ENCODE results near the gene STAT4. TPM values are rescaled to one million over a fixed set of nuclear protein-coding genes. Genes with fewer than 3 reads are reported as not detected.
A peak's percentile ranks its signal among the peaks of the same experiment; 100 is the strongest.

STAT4 gene
- total RNA-seq, 2 donors from 2014 or later, result 38.0 to 51.7 TPM

DNA sequence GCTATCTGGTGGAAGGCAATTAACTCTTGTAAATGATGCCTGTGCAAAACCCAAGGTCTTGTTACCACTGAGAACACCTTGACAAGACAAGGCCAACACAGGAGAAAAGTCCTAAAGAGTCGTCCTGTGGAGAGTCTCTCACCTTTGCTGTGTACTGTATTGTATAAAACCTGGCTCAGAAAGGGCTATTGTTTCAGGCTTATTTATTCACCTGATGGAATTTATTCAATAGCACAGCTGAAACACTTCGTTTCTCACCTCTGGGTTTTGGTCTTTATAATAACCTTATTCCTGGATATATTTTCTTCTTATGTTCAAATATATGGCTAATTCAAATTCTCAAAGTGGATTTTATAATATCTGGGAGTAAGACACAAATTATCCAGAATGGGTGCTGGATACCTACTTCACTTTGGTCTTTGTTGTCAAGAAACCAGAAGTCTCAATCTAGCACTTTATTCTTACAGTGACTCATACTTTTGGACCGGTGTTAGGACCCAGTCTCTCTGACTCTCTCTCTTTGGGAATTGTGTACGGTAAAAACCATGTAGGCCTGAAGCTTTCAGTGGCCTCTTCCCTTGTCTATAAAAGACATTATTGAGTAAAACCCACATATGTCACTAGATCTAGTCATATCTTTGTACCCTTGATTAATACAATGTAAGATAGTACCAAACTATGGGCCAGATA lies 16.1 kb upstream of the STAT4 start:
- Mint-ChIP-seq H3K9me3 (no peaks in the 10 kb centered on the region), H3K27me3 (no peaks in the 10 kb centered on the region), H3K36me3 (ENCODE audit: low read depth) (no peaks in the 10 kb centered on the region), H3K27ac (no peak overlapping the region), H3K4me3 (no peak overlapping the region), H3K4me1 (peaks cover 14% of the 10 kb centered on the region)
- no peak for ATAC-seq (replicated peaks)

GRCh38 chr2:191166111-191166755 lies 15.4 kb upstream of the STAT4 start:
- ATAC-seq (replicated peaks), result no peak
- Mint-ChIP-seq H3K4me3 (no peak overlapping the region), H3K9me3 (no peaks in the 10 kb centered on the region), H3K27ac (no peak overlapping the region), H3K27me3 (no peaks in the 10 kb centered on the region), H3K4me1 (peaks cover 13% of the 10 kb centered on the region), H3K36me3 (ENCODE audit: low read depth) (no peaks in the 10 kb centered on the region)

DNA sequence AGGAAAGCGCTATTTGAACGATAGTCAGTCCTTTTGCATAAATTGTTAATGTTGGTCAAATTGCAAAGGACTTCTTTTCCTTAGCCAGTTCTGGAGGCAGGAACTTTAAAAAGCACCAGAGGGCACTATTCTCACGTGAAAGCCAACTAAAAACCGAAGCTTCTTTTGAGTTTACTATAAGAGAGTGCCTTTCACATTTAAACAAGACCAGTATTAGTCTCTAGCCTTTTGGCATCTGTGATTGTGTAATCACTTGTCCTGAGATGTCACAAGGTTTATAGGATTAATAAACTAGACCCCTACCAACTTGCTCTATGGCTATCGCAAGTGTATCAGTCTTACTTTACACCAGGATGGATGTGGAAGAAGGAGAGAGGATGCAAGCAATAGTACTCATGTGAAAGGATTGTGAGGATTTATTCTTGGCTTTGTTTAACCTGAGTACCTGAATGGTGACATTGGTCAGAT lies 14.4 kb upstream of the STAT4 start:
- Mint-ChIP-seq H3K36me3 (ENCODE audit: low read depth) (no peaks in the 10 kb centered on the region), H3K9me3 (no peaks in the 10 kb centered on the region), H3K4me3 (no peak overlapping the region), H3K27me3 (no peaks in the 10 kb centered on the region), H3K4me1 (peaks cover 9% of the 10 kb centered on the region), H3K27ac (no peak overlapping the region)
- peak; percentile 77 for ATAC-seq (replicated peaks)

DNA sequence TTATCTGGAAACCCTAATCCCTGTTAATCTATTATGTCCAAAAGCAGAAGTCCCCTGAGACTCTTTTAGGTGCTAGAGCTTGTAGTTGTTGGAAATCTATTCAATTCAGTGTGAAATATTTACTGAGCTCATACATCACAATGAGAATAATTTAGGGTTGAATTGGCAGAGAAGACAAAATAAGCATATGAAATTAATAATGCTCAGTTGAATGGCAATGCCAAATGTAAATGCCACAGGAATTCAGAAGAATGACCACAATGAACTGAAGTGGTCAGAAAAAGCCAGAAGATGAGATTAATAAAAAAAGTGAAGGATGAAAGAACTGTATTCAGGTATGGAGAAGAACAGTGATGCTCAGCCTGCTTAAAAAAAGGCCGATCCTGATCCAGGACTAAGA lies 8.0 kb upstream of the STAT4 start:
- Mint-ChIP-seq H3K4me3 (no peak overlapping the region), H3K36me3 (ENCODE audit: low read depth) (no peaks in the 10 kb centered on the region), H3K27me3 (peaks cover 11% of the 10 kb centered on the region), H3K27ac (no peak overlapping the region), H3K4me1 (peaks cover 18% of the 10 kb centered on the region), H3K9me3 (no peaks in the 10 kb centered on the region)
- no peak for ATAC-seq (replicated peaks)

DNA sequence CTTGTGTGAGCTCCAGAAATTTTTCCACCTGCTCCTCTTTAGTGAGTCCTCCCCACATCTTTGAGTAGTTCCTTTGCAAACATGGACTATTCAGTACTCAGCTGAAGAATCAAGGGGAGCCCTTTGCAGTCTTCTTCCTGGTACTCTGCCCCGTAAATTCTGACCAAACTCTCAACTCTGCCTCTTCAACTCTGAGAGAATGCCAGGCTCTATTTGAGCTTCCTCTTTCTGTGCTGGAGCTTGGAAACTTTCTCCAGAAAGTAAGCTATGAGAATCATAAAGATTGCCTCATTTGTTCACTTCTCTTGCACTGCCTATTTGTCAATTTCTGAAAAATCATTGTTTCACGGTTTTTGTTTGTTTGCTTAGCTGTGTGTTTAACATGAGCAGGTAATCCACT lies 7.4 kb upstream of the STAT4 start:
- peaks cover 11% of the 10 kb centered on the region for H3K27me3 Mint-ChIP-seq
- ATAC-seq (replicated peaks), result no peak
- peaks cover 18% of the 10 kb centered on the region for H3K4me1 Mint-ChIP-seq
- H3K36me3 Mint-ChIP-seq (ENCODE audit: low read depth), result no peaks in the 10 kb centered on the region
- no peaks in the 10 kb centered on the region for H3K9me3 Mint-ChIP-seq
- no peak overlapping the region for H3K4me3 Mint-ChIP-seq
- no peak overlapping the region for H3K27ac Mint-ChIP-seq

DNA sequence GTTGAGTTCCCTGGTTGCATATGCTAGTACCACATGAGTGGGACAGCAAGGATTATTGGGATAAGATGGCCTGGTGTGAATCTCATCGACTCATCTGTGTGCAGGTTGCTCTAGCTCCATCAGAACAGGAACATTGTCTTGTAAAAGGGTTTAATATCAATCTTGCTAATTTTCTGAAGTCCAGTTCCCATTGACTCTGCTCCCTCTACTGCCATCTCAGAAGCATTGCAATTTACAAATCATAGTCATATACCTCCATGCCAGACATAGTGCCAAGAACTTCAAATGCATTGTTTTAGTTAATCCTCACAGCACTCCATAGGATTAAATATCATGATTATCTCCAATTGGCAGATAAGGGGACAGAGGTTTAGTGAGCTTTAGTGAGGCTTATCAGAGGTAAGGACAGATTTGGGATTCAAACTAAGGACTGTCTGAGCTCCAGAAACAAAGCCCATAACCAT lies 4.8 kb upstream of the STAT4 start:
- Mint-ChIP-seq H3K27ac (no peak overlapping the region), H3K4me3 (no peak overlapping the region), H3K36me3 (ENCODE audit: low read depth) (no peaks in the 10 kb centered on the region), H3K4me1 (peaks cover 34% of the 10 kb centered on the region), H3K27me3 (peaks cover 11% of the 10 kb centered on the region), H3K9me3 (no peaks in the 10 kb centered on the region)
- no peak for ATAC-seq (replicated peaks)

- peaks cover 4% of the 10 kb centered on the region for H3K36me3 Mint-ChIP-seq (ENCODE audit: low read depth)
- ATAC-seq (replicated peaks), result no peak
- H3K4me3 Mint-ChIP-seq, result no peak overlapping the region
- no peak overlapping the region for H3K27ac Mint-ChIP-seq
- peaks cover 7% of the 10 kb centered on the region for H3K27me3 Mint-ChIP-seq
- no peaks in the 10 kb centered on the region for H3K9me3 Mint-ChIP-seq
- H3K4me1 Mint-ChIP-seq, result peaks cover 30% of the 10 kb centered on the region
Observed at GRCh38 chr2:191153716-191154115, 2.9 kb upstream of the STAT4 start.

DNA sequence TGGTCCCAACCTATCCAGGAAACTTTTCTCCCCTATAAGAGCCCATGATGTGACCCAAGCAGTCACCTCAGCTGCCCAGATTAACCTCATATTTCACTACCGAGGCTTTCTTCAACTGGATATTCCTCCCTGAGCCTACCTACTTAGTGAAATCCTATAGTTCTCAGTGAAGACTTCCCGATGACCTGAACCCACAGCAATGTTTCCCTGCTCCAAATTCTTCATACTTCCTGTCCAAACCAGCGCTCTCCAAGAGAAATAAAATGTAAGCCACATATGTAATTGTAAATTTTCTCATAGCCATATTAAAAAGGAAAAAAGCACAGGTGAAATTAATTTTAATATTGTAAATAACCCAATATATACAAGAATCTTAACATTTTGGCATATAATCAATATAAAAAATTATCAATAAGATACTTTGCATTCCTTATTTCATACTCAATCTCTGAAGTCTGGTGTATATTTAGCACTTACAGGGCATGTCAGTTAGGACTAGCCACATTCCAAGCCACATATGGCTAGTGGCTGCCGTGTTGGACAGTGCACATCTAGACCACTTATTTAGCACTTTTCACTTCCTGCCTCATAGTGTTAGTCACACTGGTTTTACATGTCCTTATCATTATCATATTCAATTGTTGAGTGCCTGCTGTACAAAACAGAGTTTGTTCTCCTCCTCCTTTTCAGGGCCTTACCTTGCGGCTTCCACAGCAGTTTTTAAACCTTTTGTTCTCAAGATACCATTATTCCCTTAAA lies 1.9 kb upstream of the STAT4 start:
- ATAC-seq (replicated peaks), result peak; percentile 42
- H3K27me3 Mint-ChIP-seq, result no peaks in the 10 kb centered on the region
- H3K4me3 Mint-ChIP-seq, result peak overlapping the region; percentile 89
- peaks cover 14% of the 10 kb centered on the region for H3K36me3 Mint-ChIP-seq (ENCODE audit: low read depth)
- H3K9me3 Mint-ChIP-seq, result no peaks in the 10 kb centered on the region
- peak overlapping the region; percentile 92 for H3K27ac Mint-ChIP-seq
- peaks cover 37% of the 10 kb centered on the region for H3K4me1 Mint-ChIP-seq

GRCh38 chr2:191151331-191151730 lies 537 bp upstream of the STAT4 start:
- Mint-ChIP-seq H3K9me3 (no peaks in the 10 kb centered on the region), H3K4me3 (peak overlapping the region; percentile 89), H3K27ac (peak overlapping the region; percentile 92), H3K4me1 (peaks cover 43% of the 10 kb centered on the region), H3K27me3 (no peaks in the 10 kb centered on the region), H3K36me3 (ENCODE audit: low read depth) (peaks cover 28% of the 10 kb centered on the region)
- ATAC-seq (replicated peaks), result peak; percentile 40

DNA sequence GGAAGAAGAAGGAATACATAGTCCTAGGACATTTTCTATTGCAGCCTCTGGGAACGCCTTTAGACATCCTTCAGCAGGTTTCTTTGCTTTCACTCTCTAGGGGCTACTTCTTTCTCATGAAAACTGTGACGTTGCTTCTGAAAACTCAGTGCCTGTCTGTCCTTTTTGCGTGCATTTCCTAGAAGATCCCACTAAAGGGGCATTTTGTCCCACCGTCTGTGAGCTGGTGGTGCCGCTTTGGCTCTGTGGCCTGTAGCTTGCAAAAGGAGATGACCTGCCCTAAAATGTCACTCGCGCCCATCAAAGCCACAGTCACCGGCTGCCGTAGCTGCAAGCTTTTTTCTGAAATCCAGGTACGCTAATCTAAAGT lies 579 bp downstream of the STAT4 start:
- Mint-ChIP-seq H3K36me3 (ENCODE audit: low read depth) (peaks cover 39% of the 10 kb centered on the region), H3K4me1 (peaks cover 43% of the 10 kb centered on the region), H3K9me3 (no peaks in the 10 kb centered on the region), H3K4me3 (peak overlapping the region; percentile 89), H3K27ac (peak overlapping the region; percentile 92), H3K27me3 (no peaks in the 10 kb centered on the region)
- peak; percentile 10 for ATAC-seq (replicated peaks)

GRCh38 chr2:191149391-191149790 lies 1.4 kb downstream of the STAT4 start:
- H3K27me3 Mint-ChIP-seq, result no peaks in the 10 kb centered on the region
- peak overlapping the region; percentile 89 for H3K4me3 Mint-ChIP-seq
- H3K36me3 Mint-ChIP-seq (ENCODE audit: low read depth), result peaks cover 47% of the 10 kb centered on the region
- H3K4me1 Mint-ChIP-seq, result peaks cover 40% of the 10 kb centered on the region
- H3K9me3 Mint-ChIP-seq, result no peaks in the 10 kb centered on the region
- no peak for ATAC-seq (replicated peaks)
- peak overlapping the region; percentile 92 for H3K27ac Mint-ChIP-seq

- H3K27ac Mint-ChIP-seq, result peak overlapping the region; percentile 92
- H3K27me3 Mint-ChIP-seq, result no peaks in the 10 kb centered on the region
- H3K4me1 Mint-ChIP-seq, result peaks cover 46% of the 10 kb centered on the region
- no peak for ATAC-seq (replicated peaks)
- peak overlapping the region; percentile 89 for H3K4me3 Mint-ChIP-seq
- H3K9me3 Mint-ChIP-seq, result no peaks in the 10 kb centered on the region
- peaks cover 53% of the 10 kb centered on the region for H3K36me3 Mint-ChIP-seq (ENCODE audit: low read depth)
Observed at GRCh38 chr2:191148791-191149190, 2.0 kb downstream of the STAT4 start.

GRCh38 chr2:191148281-191148680 lies 2.5 kb downstream of the STAT4 start:
- peaks cover 46% of the 10 kb centered on the region for H3K4me1 Mint-ChIP-seq
- H3K36me3 Mint-ChIP-seq (ENCODE audit: low read depth), result peaks cover 57% of the 10 kb centered on the region
- peak overlapping the region; percentile 92 for H3K27ac Mint-ChIP-seq

GRCh38 chr2:191145769-191146471 lies 4.9 kb downstream of the STAT4 start:
- Mint-ChIP-seq H3K4me3 (peak overlapping the region; percentile 89), H3K9me3 (no peaks in the 10 kb centered on the region)

More at GRCh38 chr2:191148281-191148680, 2.5 kb downstream of the STAT4 start:
- Mint-ChIP-seq H3K9me3 (no peaks in the 10 kb centered on the region), H3K4me3 (peak overlapping the region; percentile 89), H3K27me3 (no peaks in the 10 kb centered on the region)
- no peak for ATAC-seq (replicated peaks)

More at GRCh38 chr2:191145769-191146471, 4.9 kb downstream of the STAT4 start:
- no peak overlapping the region for H3K27ac Mint-ChIP-seq
- no peaks in the 10 kb centered on the region for H3K27me3 Mint-ChIP-seq
- H3K4me1 Mint-ChIP-seq, result peaks cover 35% of the 10 kb centered on the region
- peaks cover 75% of the 10 kb centered on the region for H3K36me3 Mint-ChIP-seq (ENCODE audit: low read depth)
- ATAC-seq (replicated peaks), result no peak

All from activated T-helper 17 cell treated with anti-CD3 and anti-CD28 coated beads, Interleukin-2, amount 50 U/mL, for 72 hours (primary cell).